Measurements from ENCODE around the gene RIN2. TPM values are rescaled to one million over a fixed set of nuclear protein-coding genes. Genes with fewer than 3 reads are reported as not detected.
"Not testable (repeated sequence)": the region's sequence is repeated elsewhere in the genome, so short reads cannot be mapped to it uniquely, and the experiment has no call there.

Gene RIN2
- total and polyA plus RNA-seq, 2 experiments from 2014 or later: 0.08 to 1.4 TPM

GRCh38 chr20:19754201-19754600, 3.9 kb upstream of the RIN2 start:
- H3K27ac Mint-ChIP-seq; H4K20me1 ChIP-seq (replicated peaks; ENCODE audit: insufficient read depth); H3K4me1 ChIP-seq (ENCODE audit: insufficient read depth); H3K4me2 ChIP-seq; H3K27ac ChIP-seq (ENCODE audit: low read depth); H3K9me3 Mint-ChIP-seq; H3K36me3 ChIP-seq (ENCODE audit: insufficient read depth); DNase-seq (ENCODE audit: low spot score); H3K4me3 Mint-ChIP-seq; H3K36me3 Mint-ChIP-seq (ENCODE audit: low read depth); ATAC-seq; H2AFZ ChIP-seq; H3K9me2 ChIP-seq (ENCODE audit: insufficient read depth); H3F3A ChIP-seq (replicated peaks; ENCODE audit: low read depth); H3K4me3 ChIP-seq; H3K79me2 ChIP-seq (replicated peaks; ENCODE audit: insufficient read depth): not testable (repeated sequence)
- H3K4me1 Mint-ChIP-seq: peaks cover 11% of the 10 kb centered on the region
- H3K27me3 ChIP-seq (ENCODE audit: insufficient read depth): peaks cover 29% of the 10 kb centered on the region
- peaks cover 30% of the 10 kb centered on the region for H3K27me3 Mint-ChIP-seq (ENCODE audit: insufficient read depth, low read depth, poor library complexity)

GRCh38 chr20:19756761-19757486, 1.1 kb upstream of the RIN2 start:
- H3F3A ChIP-seq (replicated peaks; ENCODE audit: low read depth): no peaks in the 10 kb centered on the region; the same call in 1 of the 2 replicates
- H3K27me3 Mint-ChIP-seq (ENCODE audit: insufficient read depth, low read depth, poor library complexity): peaks cover 34% of the 10 kb centered on the region
- H3K4me3 Mint-ChIP-seq: peak overlapping the region; percentile 95
- no peak overlapping the region for H3K27ac Mint-ChIP-seq
- H3K4me1 Mint-ChIP-seq: peaks cover 9% of the 10 kb centered on the region
- H3K4me3 ChIP-seq: peak overlapping the region; percentile 98
- H3K36me3 ChIP-seq (ENCODE audit: insufficient read depth): no peaks in the 10 kb centered on the region
- H4K20me1 ChIP-seq (replicated peaks; ENCODE audit: insufficient read depth): no peaks in the 10 kb centered on the region
- peaks cover 39% of the 10 kb centered on the region for H3K27me3 ChIP-seq (ENCODE audit: insufficient read depth)
- no peak overlapping the region for H3K27ac ChIP-seq (ENCODE audit: low read depth)
- no peak for DNase-seq (ENCODE audit: low spot score)
- H3K36me3 Mint-ChIP-seq (ENCODE audit: low read depth): no peaks in the 10 kb centered on the region
- peak overlapping the region; percentile 99 for H3K4me2 ChIP-seq
- H3K4me1 ChIP-seq (ENCODE audit: insufficient read depth): peaks cover 10% of the 10 kb centered on the region
- H2AFZ ChIP-seq: peak overlapping the region; percentile 100
- no peaks in the 10 kb centered on the region for H3K9me3 Mint-ChIP-seq
- no peak for ATAC-seq
- no peaks in the 10 kb centered on the region for H3K79me2 ChIP-seq (replicated peaks; ENCODE audit: insufficient read depth)
- no peaks in the 10 kb centered on the region for H3K9me2 ChIP-seq (ENCODE audit: insufficient read depth)
- TF ChIP-seq CTCF (conservative IDR thresholded peaks at IDR 0.05; ENCODE audit: low read depth in 2 of 2) (no peak), NANOG (IDR thresholded peaks at IDR 0.05; ENCODE audit: borderline replicate concordance) (no peak), ZNF462 (CRISPR knock-in tag; IDR thresholded peaks at IDR 0.05) (no peak), POLR2AphosphoS5 (IDR thresholded peaks at IDR 0.05; ENCODE audit: low read depth) (no peak), ZNF331 (CRISPR knock-in tag; IDR thresholded peaks at IDR 0.05; ENCODE audit: low read depth) (no peak), CREB1 (CRISPR knock-in tag; IDR thresholded peaks at IDR 0.05; ENCODE audit: low read depth) (no peak)
- TF ChIP-seq, protein P1, sequence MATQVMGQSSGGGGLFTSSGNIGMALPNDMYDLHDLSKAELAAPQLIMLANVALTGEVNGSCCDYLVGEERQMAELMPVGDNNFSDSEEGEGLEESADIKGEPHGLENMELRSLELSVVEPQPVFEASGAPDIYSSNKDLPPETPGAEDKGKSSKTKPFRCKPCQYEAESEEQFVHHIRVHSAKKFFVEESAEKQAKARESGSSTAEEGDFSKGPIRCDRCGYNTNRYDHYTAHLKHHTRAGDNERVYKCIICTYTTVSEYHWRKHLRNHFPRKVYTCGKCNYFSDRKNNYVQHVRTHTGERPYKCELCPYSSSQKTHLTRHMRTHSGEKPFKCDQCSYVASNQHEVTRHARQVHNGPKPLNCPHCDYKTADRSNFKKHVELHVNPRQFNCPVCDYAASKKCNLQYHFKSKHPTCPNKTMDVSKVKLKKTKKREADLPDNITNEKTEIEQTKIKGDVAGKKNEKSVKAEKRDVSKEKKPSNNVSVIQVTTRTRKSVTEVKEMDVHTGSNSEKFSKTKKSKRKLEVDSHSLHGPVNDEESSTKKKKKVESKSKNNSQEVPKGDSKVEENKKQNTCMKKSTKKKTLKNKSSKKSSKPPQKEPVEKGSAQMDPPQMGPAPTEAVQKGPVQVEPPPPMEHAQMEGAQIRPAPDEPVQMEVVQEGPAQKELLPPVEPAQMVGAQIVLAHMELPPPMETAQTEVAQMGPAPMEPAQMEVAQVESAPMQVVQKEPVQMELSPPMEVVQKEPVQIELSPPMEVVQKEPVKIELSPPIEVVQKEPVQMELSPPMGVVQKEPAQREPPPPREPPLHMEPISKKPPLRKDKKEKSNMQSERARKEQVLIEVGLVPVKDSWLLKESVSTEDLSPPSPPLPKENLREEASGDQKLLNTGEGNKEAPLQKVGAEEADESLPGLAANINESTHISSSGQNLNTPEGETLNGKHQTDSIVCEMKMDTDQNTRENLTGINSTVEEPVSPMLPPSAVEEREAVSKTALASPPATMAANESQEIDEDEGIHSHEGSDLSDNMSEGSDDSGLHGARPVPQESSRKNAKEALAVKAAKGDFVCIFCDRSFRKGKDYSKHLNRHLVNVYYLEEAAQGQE (IDR thresholded peaks at IDR 0.05; ENCODE audit: unreplicated experiment): no peak
- TF ChIP-seq, protein P2, sequence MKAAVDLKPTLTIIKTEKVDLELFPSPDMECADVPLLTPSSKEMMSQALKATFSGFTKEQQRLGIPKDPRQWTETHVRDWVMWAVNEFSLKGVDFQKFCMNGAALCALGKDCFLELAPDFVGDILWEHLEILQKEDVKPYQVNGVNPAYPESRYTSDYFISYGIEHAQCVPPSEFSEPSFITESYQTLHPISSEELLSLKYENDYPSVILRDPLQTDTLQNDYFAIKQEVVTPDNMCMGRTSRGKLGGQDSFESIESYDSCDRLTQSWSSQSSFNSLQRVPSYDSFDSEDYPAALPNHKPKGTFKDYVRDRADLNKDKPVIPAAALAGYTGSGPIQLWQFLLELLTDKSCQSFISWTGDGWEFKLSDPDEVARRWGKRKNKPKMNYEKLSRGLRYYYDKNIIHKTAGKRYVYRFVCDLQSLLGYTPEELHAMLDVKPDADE (IDR thresholded peaks at IDR 0.05): no peak

All from GM23338 (cell line).